Measurements from ENCODE around the gene FATE1.
A peak's percentile ranks its signal among the peaks of the same experiment; 100 is the strongest.
"Not testable (repeated sequence)": the region's sequence is repeated elsewhere in the genome, so short reads cannot be mapped to it uniquely, and the experiment has no call there.

Gene FATE1
- total RNA-seq: 0 to 0.22 (median 0) reads per million in 17 experiments

- DNase-seq: no peak
These were observed at the start of gene FATE1 for GRCh38 chrX:151715752-151716151. Gene FATE1 (plus strand): TSS chrX:151716035. CDS start chrX:151716120, 85 bp downstream.

GRCh38 chrX:151675121-151675746 is 40.6 kb upstream of the FATE1 start:
- no peak for DNase-seq

- no peak for DNase-seq
These were observed 39.6 kb upstream of the FATE1 start for GRCh38 chrX:151676196-151676595.

GRCh38 chrX:151679798-151680402 is 35.9 kb upstream of the FATE1 start:
- DNase-seq: no peak

- DNase-seq: peak; percentile 44 to 68 (median 54)
These were observed 35.0 kb upstream of the FATE1 start for GRCh38 chrX:151680805-151681204.

GRCh38 chrX:151687635-151688034 is 28.2 kb upstream of the FATE1 start:
- DNase-seq: no peak

- no peak for DNase-seq
These were observed 27.1 kb upstream of the FATE1 start for GRCh38 chrX:151688695-151689094.

- DNase-seq: no peak
These were observed 23.0 kb upstream of the FATE1 start for GRCh38 chrX:151692825-151693224.

GRCh38 chrX:151694121-151694520 is 21.7 kb upstream of the FATE1 start:
- no peak for DNase-seq

GRCh38 chrX:151694661-151695582 is 20.9 kb upstream of the FATE1 start, which contains the start of gene PRRG3:
Gene PRRG3 (plus strand): TSS chrX:151695458. CDS start chrX:151698815, 3,357 bp downstream.
- no peak for DNase-seq

- DNase-seq: no peak
These were observed 20.1 kb upstream of the FATE1 start for GRCh38 chrX:151695583-151696340.

GRCh38 chrX:151697082-151697481 is 18.8 kb upstream of the FATE1 start:
- not testable (repeated sequence) for DNase-seq

GRCh38 chrX:151697522-151697921 is 18.3 kb upstream of the FATE1 start:
- DNase-seq: no peak

GRCh38 chrX:151698485-151698884 is 17.4 kb upstream of the FATE1 start:
- DNase-seq: no peak

GRCh38 chrX:151699746-151700145 is 16.1 kb upstream of the FATE1 start:
- no peak for DNase-seq

- no peak for DNase-seq
These were observed 15.3 kb upstream of the FATE1 start for GRCh38 chrX:151700581-151700980.

GRCh38 chrX:151701071-151701470 is 14.8 kb upstream of the FATE1 start:
- DNase-seq: no peak

GRCh38 chrX:151701531-151701930 is 14.3 kb upstream of the FATE1 start:
- no peak for DNase-seq

GRCh38 chrX:151702026-151702714 is 13.7 kb upstream of the FATE1 start:
- no peak for DNase-seq

GRCh38 chrX:151702741-151703340 is 13.0 kb upstream of the FATE1 start:
- DNase-seq: no peak

- no peak for DNase-seq
These were observed 12.3 kb upstream of the FATE1 start for GRCh38 chrX:151703487-151703886.

All from suppressor macrophage (primary cell).